Esophagus squamous epithelium (tissue), 5 donors: Measurements from ENCODE around the gene DELE1. TPM values are rescaled to one million over a fixed set of nuclear protein-coding genes. Genes with fewer than 3 reads are reported as not detected.
A peak's percentile ranks its signal among the peaks of the same experiment; 100 is the strongest.
"Not testable (repeated sequence)": the region's sequence is repeated elsewhere in the genome, so short reads cannot be mapped to it uniquely, and the experiment has no call there.

Source experiments
- DNase-seq: peaks from one replicate; lab custom pipeline; 2025; lab: John Stamatoyannopoulos, UW
- H3K27ac ChIP-seq, 4 donors: fragments of 200-600 bp; sonication (generic); one replicate each; pipeline ENCODE4 v1.5.1; 2016 to 2019; ENCODE audit warnings: mild to moderate bottlenecking in 1 of 4
- H3K27me3 ChIP-seq, 4 donors: fragments of 200-600 bp; sonication (generic); 1 replicate in 3 of 4; 2 replicates in 1 of 4; pipeline versions ENCODE4 v1.5.1 to v1.6.0; 2017 to 2021; ENCODE audit warnings: antibody characterized with exemption in 1 of 4
- H3K36me3 ChIP-seq, 3 donors: fragments of 200-600 bp; sonication (generic); one replicate each; pipeline ENCODE4 v1.5.1; 2016 to 2019
- H3K4me1 ChIP-seq, 3 donors: fragments of 200-600 bp; sonication (generic); one replicate each; pipeline ENCODE4 v1.5.1; 2017 to 2019
- H3K4me3 ChIP-seq, 4 donors: fragments of 200-600 bp; sonication (generic); 1 replicate in 3 of 4; 2 replicates in 1 of 4; pipeline ENCODE4 v1.5.1; 2016 to 2019; ENCODE audit warnings: mild to moderate bottlenecking in 2 of 4, moderate library complexity in 1 of 4
- H3K9me3 ChIP-seq, 3 donors: fragments of 200-600 bp; sonication (generic); one replicate each; pipeline ENCODE4 v1.5.1; 2016 to 2019
- POLR2A ChIP-seq, 4 donors: fragments of 450-650 bp; IDR thresholded peaks; one replicate each; pipeline ENCODE4 v1.6.1; 2017; ENCODE audit warnings: antibody characterized with exemption in 4 of 4, mild to moderate bottlenecking in 4 of 4, moderate library complexity in 3 of 4
- WGBS, 2 donors: methylation state at CpG; one replicate each; pipeline ENCODE4 v1.1.5; 2018; 5-methylcytosine and 5-hydroxymethylcytosine counted together
- intact Hi-C: fragments of 100-400 bp; cut with DNase I; formaldehyde crosslinking; loops from one replicate; pipeline ENCODE4 v1.15.0; 2022
- total RNA-seq, 4 donors: library from RNA; depleted of rRNA; stranded (reverse); fragments of >200 nt; gene quantifications; one replicate each; pipeline ENCODE4 v1.1.0, GENCODE V29; 2016
- TF ChIP-seq, protein P1 (sequence below), 6 experiments: fragments of 450-650 bp in 4 of 6; fragments of 200-600 bp in 2 of 6; sonication (generic) in 2 of 6; IDR thresholded peaks; one replicate each; pipeline ENCODE4 v1.5.1; 2016 to 2019; ENCODE audit warnings: antibody characterized with exemption in 6 of 6, mild to moderate bottlenecking in 4 of 6, moderate library complexity in 4 of 6
- donor health status: DM: yes; HTN: yes; CAD: no.

The DELE1 gene
- total RNA-seq, 4 donors from 2014 or later: 27.3 to 68.5 (median 37.1) TPM

DNA sequence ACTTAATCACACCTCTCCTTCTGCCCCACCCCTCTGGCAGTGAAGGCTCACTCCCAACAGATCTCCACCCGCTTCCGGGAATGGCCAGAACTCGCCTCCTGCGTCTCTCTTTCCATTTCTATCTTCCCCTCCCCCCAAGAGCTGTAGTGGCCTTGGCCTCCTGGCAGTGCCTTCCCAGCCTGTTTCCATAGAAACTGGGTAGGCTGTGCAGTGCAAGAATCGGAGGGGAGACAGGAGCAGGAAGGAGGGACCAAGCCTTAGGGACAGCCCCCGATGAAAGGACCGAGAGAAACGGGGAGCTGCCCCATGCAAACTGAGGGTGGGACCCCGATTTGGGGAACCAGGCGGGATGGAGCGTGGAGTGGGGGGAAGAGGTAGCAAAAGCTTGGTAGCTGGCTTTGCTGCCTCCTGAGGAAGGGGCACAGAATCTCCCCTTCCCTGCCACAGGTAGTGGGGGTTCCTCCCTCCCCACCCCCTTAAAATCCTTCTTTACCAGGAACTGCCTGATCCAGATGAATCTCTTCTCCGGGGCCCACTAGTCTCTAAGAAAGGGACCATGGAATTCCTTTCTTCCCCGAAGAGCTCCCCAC lies 41.0 kb upstream of the DELE1 start:
- Histone ChIP-seq H3K27me3 (peaks cover 0 to 83% (median 12%) of the 10 kb centered on the region in 4 donors), H3K4me3 (no peak overlapping the region), H3K9me3 (no peaks in the 10 kb centered on the region), H3K4me1 (peaks cover 15 to 58% (median 15%) of the 10 kb centered on the region in 3 donors), H3K27ac (peak overlapping the region in 2 of 4 donors; percentile 47 to 89), H3K36me3 (no peaks in the 10 kb centered on the region)
- TF ChIP-seq, protein P1, sequence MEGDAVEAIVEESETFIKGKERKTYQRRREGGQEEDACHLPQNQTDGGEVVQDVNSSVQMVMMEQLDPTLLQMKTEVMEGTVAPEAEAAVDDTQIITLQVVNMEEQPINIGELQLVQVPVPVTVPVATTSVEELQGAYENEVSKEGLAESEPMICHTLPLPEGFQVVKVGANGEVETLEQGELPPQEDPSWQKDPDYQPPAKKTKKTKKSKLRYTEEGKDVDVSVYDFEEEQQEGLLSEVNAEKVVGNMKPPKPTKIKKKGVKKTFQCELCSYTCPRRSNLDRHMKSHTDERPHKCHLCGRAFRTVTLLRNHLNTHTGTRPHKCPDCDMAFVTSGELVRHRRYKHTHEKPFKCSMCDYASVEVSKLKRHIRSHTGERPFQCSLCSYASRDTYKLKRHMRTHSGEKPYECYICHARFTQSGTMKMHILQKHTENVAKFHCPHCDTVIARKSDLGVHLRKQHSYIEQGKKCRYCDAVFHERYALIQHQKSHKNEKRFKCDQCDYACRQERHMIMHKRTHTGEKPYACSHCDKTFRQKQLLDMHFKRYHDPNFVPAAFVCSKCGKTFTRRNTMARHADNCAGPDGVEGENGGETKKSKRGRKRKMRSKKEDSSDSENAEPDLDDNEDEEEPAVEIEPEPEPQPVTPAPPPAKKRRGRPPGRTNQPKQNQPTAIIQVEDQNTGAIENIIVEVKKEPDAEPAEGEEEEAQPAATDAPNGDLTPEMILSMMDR (IDR thresholded peaks at IDR 0.05): no peak
- no peak for TF ChIP-seq POLR2A (IDR thresholded peaks at IDR 0.05)
- 15 to 17% methylated on average over 9 to 11 of the region's 13 CpGs for WGBS, 2 donors
- DNase-seq: no peak
- intact Hi-C loops: loop anchor here (10.0 kb wide), 2 partner anchors 68 to 72 kb away; partner anchors contain the start of gene PCDH12

DNA sequence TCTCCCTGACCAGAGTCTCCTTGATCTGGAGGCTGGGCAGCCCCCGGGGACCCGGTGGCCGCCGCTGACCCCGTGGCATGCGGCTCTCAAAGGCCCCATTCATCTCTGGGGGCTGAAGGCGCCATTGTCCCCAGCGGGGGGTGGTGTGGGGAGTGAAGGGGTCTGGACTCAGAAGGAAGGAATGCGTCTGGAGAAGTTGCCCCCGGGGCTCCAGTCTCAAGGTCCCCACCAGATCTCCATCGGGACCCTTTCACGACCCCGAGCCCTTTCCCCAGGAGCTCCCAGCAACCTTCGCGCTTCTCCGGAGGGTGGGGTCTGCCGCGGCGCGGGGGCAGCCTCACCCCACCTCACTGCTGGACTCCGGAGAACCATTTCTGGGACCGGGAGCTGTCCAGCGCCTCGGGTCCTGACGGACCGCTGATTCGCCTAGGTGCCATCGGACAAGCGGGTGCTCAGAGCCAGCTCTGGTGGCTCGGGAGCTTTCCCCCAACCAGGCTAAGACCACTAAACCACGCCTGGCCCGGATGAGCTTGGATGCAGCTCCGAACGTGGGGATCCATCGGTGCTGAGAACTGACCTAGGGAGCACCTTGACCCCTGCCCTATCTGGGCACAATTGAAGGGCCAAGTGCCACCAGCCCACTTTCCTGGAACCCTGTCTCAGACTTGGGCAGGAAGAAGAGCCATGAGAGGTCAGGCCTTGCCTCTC lies 40.3 kb upstream of the DELE1 start:
- no peaks in the 10 kb centered on the region for H3K9me3 ChIP-seq
- TF ChIP-seq, protein P1 (IDR thresholded peaks at IDR 0.05): no peak
- TF ChIP-seq POLR2A (IDR thresholded peaks at IDR 0.05): no peak
- intact Hi-C loops: loop anchor here (10.0 kb wide), 2 partner anchors 69 to 71 kb away; partner anchors contain the start of gene PCDH12
- no peaks in the 10 kb centered on the region for H3K36me3 ChIP-seq
- no CpG with 5 or more reads among the region's 35 CpGs for whole genome bisulfite sequencing, 2 donors
- no peak overlapping the region for H3K27ac ChIP-seq
- H3K4me3 ChIP-seq: no peak overlapping the region
- H3K27me3 ChIP-seq: peaks cover 0 to 76% (median 12%) of the 10 kb centered on the region in 4 donors
- H3K4me1 ChIP-seq: peaks cover 10 to 53% (median 13%) of the 10 kb centered on the region in 3 donors
- DNase-seq: no peak

GRCh38 chr5:141883892-141884318 lies 39.8 kb upstream of the DELE1 start:
- no peak for DNase-seq
- Histone ChIP-seq H3K9me3 (no peaks in the 10 kb centered on the region), H3K27ac (no peak overlapping the region), H3K36me3 (no peaks in the 10 kb centered on the region), H3K27me3 (peaks cover 0 to 75% (median 12%) of the 10 kb centered on the region in 4 donors), H3K4me1 (peaks cover 5 to 48% (median 9%) of the 10 kb centered on the region in 3 donors), H3K4me3 (no peak overlapping the region)
- TF ChIP-seq, protein P1 (IDR thresholded peaks at IDR 0.05): no peak
- TF ChIP-seq POLR2A (IDR thresholded peaks at IDR 0.05): no peak
- WGBS, 2 donors: 22 to 29% methylated on average over 8 of the region's 8 CpGs
- intact Hi-C loops: loop anchor here (10.0 kb wide), 2 partner anchors 69 to 71 kb away; partner anchors contain the start of gene PCDH12

GRCh38 chr5:141889282-141889871 lies 34.3 kb upstream of the DELE1 start:
- Histone ChIP-seq H3K4me1 (no peaks in the 10 kb centered on the region), H3K4me3 (no peak overlapping the region), H3K27me3 (peaks cover 0 to 26% (median 1%) of the 10 kb centered on the region in 4 donors), H3K27ac (no peak overlapping the region), H3K9me3 (no peaks in the 10 kb centered on the region), H3K36me3 (no peaks in the 10 kb centered on the region)
- no peak for DNase-seq
- intact Hi-C loops: loop anchor here (10.0 kb wide), 2 partner anchors 65 to 75 kb away; partner anchors contain the start of gene PCDH12
- TF ChIP-seq, protein P1 (IDR thresholded peaks at IDR 0.05): peak in 2 of 6 experiments; percentile 8 to 24
- TF ChIP-seq POLR2A (IDR thresholded peaks at IDR 0.05): no peak
- 53 to 54% methylated on average over 3 of the region's 3 CpGs for WGBS, 2 donors

GRCh38 chr5:141890429-141890828 lies 33.2 kb upstream of the DELE1 start:
- H3K4me3 ChIP-seq, H3K36me3 ChIP-seq, intact Hi-C loops, H3K27ac ChIP-seq, H3K9me3 ChIP-seq, DNase-seq, H3K4me1 ChIP-seq: not testable (repeated sequence)
- peaks cover 0 to 15% (median 0%) of the 10 kb centered on the region in 4 donors for H3K27me3 ChIP-seq
- WGBS, 2 donors: 90 to 100% methylated on average over 2 of the region's 2 CpGs
